ENCODE results near the gene PTGIS.

Gene PTGIS

DNA sequence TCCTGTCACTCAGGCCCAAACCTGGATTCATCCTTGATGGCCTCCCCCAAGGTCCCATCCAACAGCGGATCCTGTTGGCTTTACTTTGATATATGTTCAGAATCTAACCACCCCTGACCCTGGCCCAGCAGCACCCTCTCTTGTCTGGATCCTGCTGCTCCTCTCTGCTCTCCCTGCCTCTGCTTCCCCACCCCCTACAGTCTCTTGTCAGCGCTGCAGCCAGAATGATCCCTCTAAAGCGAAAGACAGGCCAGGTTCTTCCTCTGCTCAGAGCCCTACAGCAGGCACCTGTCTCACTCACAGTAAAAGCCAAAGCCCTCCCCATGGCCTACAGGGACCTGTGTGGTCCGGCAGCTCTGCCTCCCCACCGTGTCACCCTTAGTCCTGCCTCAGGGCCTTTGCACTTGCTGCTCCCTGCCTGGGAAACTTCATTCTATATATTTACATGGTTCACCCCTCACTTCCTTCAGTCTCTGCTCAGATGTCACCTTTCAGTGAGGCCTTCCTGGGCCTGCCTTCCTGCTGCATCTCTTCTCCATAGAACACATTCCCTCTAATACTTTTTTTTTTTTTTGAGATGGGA, 48.1 kb downstream of the PTGIS start:
- no peak for DNase-seq

DNA sequence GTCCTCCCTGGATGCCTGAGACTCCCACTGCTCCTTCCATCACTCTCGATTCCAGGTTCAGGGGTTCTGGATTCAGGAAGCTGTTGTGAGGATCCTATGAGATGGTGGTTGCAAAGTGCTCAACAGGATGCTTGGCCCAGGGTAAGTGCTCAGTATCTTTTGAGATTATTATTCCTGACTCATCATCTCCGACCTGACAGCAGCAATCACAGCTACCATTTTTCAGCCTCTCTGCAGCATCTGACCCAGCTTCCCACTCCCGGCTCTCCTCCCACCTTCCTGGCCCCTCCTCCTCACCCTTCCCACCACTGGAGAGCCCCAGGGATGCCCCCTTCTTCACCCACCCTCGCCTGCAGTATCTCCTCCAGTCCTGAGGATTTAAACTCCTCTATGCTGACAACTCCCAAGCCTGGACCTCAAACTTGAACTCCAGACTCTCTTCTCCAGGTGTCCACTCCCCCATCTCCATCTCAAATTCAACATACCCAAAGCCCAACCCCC, 48.7 kb downstream of the PTGIS start:
- DNase-seq, result no peak

DNA sequence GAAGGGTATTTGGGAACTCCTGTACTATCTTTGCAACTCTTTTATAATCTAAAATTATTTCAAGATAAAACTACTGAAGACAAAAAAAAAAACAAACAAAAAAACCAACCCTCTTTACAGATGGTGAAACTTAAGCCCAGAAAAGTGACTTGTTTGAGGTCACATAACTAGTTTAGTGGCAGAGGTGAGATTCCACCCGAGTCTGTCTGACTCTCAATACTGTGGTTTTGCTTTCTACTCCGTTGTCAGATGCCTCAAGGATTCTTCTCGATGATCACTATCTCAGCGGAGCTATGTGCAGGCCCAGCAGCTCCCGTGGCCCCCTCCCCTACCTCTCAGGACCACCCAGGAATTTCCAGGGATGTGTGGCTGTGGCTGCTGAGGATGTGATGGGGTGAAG, 49.4 kb downstream of the PTGIS start:
- no peak for DNase-seq

DNA sequence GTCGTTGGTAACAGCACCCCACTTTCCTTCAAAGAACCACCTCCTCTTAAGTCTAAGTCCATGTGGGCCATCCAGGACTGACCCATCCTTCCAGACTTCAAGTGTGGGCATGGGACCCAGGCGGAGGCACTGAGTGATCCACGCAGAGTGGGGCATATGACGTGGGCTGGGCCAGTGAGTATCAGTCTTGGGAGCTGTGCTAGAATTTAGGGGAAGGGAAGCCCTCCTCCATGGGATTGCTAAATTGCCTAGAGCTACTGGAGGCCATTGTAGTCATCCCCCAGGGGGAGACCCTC, 50.2 kb downstream of the PTGIS start:
- DNase-seq, result no peak

DNA sequence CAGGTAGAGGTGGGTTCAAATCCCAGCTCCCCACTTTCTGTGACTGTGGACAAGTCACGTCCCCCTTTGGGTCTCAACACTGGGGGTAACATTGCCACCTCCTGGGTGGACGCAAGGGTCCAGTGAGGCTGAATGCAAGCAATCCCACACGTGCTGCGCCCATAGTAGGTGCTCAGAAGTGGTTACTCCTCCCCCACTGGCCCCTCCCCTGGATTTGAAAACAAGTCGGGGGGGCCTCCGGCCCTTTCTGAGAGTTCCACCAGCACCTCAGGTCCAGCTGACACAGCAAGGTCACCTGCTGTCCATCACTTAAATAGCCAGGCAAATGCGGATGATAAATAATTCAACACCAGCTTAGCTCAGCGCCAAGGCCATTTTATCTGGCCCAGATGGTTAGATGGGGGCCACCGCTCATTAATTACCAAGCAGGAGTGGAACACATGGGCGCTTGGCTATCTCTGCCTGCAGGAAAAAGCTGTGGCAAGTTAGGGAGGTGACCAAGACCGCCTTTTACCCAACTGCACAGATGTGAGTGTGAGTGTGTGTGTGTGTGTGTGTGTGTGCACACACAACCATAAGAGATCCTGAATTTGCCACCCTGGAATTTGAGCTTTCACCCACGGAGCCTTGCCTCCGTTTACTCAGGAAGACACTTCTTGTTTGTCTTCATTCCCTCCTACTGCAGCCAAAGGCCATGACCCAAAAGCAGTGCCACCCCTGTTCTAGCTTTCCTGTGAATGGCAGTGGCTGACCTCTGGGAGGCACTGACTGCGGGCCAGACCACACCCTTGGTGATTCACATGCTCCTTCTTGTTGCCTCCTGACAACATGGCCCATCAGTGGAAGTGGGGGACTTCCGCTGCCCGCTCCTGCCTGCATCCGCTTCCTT, 50.8 kb downstream of the PTGIS start:
- DNase-seq, result no peak

DNA sequence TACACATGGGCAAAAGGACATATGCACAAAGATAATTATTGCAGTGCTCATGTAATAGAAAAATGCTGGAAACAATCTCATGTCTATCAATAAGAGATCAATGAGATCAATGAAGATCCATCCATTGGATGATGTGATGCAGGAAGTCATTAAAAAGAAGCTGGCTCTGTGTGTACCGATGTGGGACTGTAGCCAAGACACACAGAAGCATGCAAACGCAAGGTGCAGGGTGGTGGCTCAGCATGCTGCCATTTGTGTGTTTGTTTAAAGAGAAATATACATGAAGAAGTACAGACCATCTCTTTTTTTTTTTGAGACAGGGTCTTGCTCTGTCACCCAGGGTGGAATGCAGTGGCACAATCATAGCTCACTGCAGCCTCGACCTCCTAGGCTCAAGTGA, 52.4 kb downstream of the PTGIS start:
- no peak for DNase-seq

DNA sequence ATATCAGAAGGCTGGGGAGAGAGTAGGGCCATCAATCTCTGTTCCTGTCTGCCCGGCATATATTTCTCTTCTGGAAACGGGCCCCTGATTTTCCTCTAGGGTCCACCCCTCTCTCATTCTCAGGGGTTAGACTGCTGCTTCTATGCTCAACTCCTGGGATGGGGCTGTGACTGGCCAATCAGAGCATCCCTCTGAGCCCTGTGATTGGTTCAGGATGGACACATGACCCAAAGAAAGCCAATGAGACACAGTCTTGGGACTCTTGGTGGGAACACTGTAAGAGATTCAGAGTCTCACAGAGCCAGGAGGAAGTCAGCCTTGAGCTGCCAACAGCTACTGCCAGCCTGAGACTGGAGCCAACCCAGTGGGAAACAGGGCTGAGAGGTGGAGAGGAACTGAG, 54.4 kb downstream of the PTGIS start:
- DNase-seq, result no peak

DNA sequence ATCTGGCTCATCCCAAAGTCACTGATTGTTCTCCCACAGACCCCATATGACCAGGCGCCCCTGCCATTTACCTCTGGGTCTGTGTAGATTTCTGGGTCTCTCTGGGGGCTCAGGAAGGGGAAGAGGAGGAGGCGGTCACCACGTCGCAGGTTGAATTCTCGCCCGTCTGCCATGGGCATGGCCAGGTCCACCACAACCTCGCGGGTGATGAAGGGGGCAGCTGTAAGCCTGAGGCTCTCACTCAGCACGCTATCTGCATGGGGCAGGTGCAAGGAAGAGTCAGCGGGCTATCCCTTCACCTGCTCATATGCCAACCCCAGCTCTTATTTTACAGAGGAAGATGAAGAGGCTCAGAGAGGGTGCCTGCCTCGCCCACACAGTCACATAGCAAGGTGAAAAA, 54.9 kb downstream of the PTGIS start:
- DNase-seq, result no peak

DNA sequence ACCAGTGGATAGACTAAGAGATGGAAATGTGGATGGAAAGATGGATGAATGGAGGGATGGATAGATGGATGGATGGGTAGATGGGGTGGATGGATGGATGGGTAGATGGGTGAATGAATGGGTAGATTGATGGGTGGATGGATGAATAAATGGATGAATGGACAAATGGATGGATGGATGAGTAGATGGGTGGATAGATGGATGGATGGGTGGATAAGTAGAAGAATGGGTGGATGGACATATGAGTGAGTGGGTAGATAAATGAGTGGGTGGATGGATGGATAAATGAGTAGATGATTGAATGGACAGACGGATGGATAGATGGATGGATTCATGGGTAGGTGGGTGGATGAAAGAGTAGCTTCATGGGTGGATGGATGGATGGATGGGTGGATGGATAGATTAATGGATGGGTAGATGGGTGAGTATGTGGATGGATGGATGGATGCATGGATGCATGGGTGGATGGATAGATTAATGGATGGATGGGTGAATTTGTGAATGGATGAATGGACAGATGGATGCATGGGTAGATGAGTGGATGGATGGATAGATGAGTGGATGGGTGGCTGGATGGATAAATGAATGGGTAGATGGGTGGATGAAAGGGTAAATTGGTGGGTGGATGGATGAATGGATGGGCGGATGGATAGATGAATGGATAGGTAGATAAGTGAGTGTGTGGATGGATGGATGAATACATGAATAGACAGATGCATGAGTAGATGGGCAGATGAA, 56.0 kb downstream of the PTGIS start:
- no peak for DNase-seq

DNA sequence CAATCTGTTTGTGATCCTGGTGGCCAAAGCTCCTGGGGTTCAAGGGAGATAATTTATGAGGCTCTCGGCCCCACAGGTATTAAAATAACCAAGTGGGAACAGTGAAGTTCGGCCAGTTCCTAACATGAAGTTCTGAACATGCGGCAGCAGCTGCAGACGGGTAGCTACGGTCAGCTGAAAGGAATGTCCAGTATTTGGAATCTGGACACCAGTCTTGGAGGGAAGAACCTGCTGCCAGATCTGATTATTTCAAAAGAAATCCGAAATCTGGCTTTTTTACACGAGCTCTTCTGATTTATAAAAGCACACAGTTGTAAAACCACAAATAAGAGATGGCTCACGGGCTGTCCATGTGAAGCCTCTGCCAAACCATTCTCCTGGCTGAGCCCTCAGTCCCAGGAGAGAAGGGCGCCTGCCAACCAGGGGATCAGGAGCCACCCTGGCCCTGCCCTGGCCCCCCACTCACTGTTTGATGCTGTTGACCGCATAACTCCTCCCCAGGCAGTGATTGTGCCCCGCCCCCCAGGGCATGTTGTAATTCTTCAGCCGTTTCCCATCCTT, 57.3 kb downstream of the PTGIS start:
- no peak for DNase-seq

DNA sequence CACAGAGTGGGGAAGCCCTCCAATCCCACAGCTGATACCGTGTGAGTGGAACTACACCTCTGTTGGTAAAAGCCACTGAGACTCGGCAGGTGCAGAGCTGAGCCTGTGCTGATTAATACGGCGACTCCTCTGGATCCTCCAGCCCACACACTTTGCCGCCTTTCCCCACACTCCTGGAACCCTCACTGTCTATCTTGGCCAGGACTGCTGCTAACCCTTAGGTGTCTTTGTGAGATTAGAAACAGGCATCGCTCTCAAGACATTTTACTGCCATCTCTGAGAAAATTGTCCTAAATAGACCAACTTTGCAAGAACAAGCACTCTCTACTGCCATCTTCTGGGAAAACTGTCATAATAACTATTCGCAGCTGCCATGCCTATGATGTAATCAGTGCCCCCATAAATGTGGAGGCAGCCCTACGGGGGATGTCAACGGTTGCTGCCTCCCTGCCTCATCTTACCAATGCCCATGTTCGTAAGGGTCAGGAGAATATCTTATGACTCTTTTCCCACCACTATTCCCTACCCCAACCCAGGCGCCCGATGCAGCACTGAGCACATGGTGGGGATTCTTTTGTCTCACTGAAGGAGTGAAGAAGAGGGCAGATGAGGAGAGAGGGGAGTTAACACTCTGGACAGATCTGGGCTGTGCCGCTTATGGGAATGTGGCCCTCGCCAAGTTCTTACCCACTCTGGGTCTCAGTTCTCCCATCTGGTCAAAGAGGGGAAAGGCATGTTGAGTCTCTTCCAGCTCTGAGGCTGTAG, 59.3 kb downstream of the PTGIS start:
- no peak for DNase-seq

DNA sequence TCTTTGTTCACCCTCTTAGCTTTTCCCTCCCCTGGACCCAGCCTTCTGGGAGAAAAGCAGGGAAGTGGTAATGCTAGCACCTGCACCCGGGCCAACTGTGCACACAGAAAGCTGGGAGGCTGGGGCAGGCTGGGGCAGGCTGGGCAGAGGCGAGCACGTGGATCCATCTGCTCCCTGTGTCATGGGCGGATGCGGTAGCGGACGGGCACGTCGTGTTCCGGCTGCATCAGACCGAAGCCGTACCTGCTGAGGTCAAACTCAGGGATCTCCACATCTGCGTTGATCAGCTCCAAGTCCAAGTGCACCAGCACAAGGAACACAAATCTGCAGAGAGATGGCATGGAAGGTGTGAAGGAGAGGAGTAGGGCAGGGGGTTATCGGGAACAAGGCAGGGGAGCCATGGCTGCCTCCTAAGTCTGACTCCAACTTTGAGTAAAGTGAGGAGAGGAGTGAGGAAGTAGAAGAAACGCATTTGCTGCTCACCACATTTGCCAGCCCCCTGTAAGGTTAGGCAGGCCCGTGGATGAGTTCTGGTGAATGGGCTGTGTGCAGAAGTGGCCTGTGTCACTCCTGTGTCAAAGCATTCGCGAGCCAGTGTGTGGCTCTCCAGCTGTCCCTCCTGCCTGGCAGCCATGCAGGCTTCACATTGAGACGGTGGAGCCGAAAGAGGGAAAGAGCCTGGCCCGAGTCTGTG, 60.0 kb downstream of the PTGIS start:
- no peak for DNase-seq

DNA sequence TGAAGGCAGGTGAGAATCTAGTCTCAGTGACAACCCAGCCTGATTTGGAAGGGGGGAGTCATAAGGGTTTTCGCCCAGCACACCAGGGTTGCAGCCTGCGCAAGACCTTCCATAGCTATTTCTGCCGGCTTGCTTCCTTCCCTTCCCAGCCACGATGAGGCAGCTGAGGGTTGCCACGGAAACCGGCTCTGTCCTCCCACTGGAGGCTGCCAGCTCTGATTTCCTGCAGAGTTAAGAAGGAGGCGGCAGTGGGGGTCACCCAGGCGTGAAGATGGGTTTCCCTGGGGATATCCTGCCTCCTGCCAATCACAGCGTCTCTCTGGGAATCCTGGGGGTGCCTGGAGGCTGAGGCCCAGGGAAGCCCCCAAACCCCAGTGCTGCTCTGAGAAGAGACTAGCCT, 62.4 kb downstream of the PTGIS start:
- peak; percentile 11 for DNase-seq

DNA sequence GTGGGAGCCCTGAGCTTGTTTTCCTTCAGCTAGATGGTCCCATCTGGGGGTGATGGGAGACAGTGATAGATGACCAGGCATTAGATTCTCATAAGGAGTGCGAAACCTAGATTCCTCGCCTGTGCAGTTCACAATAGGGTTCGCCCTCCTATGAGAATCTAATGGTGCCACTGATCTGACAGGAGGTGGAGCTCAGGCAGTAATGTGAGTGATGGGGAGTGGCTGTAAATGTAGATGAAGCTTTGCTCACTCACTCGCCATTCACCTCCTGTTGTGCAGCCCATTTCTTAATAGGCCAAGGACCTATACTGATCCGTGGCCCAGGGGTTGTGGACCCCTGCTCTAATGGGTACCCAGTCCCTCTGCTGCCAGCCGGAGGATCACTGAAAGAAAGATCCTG, 64.8 kb downstream of the PTGIS start:
- DNase-seq, result no peak

DNA sequence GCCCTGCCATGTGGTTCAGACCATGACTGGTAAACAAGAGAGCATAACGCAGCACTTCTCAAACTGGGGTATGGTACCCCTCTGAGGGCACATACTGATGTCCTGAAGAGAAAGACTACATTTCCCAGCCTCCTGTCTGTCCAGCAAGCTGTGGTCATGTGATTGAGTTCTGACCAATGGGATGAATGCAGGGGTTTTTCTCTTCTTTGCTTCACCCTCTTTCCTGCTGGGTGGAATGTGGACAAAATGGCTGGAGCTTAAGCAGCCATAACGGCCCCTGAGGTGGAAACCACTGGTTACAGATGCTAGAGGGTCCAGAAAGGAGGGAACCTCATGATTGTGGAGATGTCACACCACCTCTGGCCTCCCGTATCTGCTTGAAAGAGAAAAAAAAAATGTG, 66.0 kb downstream of the PTGIS start:
- DNase-seq, result no peak

DNA sequence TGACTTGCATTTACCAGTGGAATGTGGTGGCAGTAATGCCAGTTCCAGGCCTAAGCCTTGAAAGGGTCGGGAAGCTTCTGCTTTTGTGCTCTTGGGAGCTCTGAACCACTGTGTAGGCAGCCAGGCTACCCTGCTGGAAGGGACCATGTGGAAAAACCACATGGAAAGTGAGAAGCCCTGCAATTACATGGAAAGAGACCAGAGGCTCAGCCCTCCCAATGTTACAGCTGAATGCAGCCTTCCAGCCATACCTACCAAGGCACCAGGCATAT, 70.6 kb downstream of the PTGIS start:
- no peak for DNase-seq

DNA sequence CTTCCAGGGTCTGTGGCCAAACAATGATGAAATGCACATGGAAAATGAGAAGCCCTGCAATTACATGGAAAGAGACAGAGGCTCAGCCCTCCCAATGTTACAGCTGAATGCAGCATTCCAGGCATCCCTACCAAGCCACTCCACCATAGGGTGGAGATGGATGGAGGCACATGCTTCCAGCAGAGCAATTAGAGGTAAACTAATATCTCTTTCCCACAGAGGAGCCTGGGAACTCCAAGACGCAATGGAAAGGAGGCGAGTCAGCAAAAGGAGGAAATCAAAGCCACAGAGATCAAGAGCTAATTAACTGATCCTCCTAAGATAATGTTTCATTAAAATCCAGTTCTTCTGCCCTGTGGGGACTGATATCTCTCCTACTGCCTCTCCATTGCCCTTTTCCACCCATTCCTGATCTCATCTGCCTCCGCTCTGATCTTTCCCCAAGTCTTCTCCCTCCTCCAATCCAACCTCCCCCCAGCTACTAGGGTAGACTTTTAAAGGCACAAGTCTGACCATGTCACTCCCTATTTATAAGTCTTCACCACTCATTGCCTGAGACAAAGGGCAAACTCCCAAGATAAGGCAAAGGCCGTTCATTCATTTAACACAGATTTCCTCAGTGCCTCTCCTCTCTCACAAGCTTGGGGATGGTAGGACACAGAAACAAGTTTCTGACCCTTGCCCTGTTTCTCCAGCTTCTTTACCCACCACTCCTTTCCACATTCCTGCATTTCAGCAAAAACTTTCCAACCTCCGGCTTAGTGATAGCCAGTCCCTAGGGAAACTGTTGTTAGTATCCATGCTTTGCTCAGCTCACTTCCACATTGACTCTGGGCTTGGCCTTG, 71.2 kb downstream of the PTGIS start:
- no peak for DNase-seq

DNA sequence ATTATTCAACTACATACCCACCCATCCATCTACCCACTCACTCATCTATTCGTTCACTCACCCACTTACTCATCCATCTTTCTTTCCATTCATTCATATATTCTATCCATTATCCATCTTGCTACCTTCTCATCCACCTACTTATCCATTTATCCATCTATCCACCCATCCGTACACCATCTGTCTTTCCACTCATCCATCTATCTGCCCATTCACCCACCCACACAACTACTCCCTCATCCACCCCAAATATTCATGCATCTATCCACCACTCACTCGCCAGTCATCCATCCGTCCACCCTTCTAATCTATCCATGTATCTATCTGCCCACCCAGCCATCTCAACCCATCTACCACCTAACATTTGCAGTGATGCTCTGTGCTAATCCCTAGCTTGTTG, 71.9 kb downstream of the PTGIS start:
- DNase-seq, result no peak

DNA sequence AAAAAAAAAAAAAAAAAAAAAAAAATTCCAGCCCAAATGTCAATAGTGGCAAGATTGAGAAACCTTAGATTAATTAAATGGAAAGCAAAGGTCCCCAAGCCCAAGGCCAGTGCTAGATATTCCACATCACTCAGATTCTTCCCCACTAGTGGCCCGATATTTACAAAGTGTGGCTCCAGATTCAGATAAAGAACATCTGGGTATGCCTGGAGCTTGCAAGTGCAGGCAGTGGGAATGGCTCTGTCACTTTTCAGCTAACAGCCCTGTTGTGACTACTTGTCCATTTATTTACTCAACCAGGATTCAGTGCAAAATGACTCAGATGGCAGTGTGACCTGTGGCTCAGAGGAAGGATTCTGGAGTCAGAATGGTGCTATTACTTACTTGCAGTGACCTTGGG, 77.2 kb downstream of the PTGIS start:
- DNase-seq, result no peak

DNA sequence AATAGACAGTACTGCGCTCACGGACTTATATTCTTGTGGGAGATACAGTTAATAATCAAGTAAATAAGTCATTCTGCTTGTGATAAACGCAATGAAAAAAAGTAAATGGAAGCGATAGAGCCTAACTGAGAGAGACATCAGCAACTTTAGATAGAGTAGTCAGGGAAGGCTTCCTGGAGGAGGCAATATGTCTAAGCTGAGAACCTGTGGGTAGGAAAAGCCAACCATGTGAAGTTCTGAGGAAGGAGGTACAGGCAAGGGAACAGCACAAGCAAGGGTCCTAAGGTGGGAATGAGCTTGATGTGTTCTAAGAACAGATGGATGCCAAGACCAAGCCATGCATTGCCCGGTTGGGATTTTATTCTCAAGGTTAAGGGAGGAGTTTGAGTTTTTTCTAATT, 78.2 kb downstream of the PTGIS start:
- no peak for DNase-seq

DNA sequence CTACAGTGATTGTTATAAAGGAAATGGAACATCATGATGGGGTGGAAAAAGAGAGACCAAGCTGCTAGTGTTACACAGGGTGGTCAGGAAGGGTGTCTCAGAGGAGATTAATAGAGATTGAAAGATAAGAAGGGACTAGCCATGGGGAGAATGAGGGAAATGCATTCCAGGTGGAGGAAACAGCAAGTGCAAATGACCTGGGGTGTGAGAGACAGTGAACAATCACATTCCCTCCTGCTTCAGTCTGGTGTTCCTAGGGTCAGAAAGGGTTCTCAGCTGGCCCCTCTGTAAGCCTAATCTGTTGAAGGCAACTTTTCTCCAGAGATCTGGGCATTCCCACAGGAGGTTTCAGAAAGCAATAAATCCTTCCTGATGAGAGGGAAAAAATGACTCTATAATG, 81.9 kb downstream of the PTGIS start:
- DNase-seq, result no peak

DNA sequence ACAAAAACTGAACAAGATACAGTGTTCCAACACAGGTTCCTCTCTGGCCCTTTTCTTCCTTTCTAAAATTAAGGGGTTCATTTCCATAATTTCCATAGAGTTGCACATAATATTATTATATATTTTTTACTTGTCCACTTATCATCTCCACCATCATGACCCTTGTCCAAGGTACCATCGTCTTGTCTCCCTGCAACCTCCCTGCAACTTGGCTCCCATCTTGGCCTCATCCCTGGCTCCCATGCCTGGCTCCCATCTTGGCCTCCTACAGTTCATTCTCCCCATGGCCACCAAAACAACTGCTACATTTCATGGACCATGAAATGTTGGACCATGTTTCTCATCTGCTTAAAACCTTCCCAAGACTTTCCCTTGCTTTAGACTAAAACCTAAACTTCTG, 82.4 kb downstream of the PTGIS start:
- DNase-seq, result no peak

Data from activated CD4-positive, alpha-beta T cell treated with anti-CD3 and anti-CD28 coated beads for 48 hours (primary cell).